HG03432 (cell line): ENCODE results near the gene OVCH2.
A peak's percentile ranks its signal among the peaks of the same experiment; 100 is the strongest.
"Not testable (repeated sequence)": the region's sequence is repeated elsewhere in the genome, so short reads cannot be mapped to it uniquely, and the experiment has no call there.

Experiments
- ATAC-seq: cut with Tn5 transposase; IDR thresholded peaks from one replicate; pipeline ENCODE4 v1.9.1; 2021; ENCODE audit warnings: mild to moderate bottlenecking, moderate library complexity; ENCODE audit not compliant: unreplicated experiment

The OVCH2 gene, protein sequence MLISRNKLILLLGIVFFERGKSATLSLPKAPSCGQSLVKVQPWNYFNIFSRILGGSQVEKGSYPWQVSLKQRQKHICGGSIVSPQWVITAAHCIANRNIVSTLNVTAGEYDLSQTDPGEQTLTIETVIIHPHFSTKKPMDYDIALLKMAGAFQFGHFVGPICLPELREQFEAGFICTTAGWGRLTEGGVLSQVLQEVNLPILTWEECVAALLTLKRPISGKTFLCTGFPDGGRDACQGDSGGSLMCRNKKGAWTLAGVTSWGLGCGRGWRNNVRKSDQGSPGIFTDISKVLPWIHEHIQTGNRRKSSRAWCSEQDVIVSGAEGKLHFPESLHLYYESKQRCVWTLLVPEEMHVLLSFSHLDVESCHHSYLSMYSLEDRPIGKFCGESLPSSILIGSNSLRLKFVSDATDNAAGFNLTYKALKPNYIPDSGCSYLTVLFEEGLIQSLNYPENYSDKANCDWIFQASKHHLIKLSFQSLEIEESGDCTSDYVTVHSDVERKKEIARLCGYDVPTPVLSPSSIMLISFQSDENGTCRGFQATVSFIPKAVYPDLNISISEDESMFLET

DNA sequence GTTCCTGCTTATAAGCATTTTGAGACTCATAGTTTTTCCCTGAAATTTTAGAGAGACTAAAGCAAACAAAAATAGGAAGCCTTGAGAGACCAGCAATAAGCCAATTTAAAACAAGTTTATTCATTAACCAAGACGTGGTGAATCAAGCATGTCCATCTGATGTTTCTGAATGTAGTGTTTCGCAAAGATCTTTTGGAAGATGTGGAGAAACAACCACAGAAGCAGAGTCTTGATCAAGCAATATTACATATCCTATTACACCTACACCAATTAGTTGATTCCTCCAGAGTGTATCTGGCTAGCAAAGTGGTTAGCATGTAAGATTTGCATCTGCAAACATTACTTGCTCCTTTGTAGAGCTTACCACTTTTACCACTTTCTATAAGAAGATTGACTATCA is at the start of gene OVCH2:
OVCH2 (minus strand) TSS at position 101 of the 400 bp plus-strand sequence; CDS start at position 18, 83 bp downstream.
- ATAC-seq, result no peak

DNA sequence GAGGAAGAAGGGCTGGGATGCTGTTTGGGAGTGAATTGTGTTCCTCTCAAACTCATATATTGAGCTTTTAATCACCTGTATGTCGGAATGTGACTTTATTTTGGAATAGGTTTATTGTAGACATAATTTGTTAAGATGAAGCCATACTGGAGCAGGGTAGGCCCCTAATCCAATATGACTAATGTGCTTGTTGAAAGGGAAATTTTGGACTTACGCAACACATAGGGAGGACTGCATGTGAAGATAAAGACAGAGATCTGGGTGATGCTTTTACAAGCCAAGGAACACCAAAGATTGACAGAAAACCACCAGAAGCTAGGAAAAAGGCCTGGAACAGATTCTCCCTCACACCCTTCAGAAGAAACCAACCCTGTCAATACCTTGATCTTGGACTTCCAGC is 43.2 kb upstream of the OVCH2 start:
- no peak for ATAC-seq

DNA sequence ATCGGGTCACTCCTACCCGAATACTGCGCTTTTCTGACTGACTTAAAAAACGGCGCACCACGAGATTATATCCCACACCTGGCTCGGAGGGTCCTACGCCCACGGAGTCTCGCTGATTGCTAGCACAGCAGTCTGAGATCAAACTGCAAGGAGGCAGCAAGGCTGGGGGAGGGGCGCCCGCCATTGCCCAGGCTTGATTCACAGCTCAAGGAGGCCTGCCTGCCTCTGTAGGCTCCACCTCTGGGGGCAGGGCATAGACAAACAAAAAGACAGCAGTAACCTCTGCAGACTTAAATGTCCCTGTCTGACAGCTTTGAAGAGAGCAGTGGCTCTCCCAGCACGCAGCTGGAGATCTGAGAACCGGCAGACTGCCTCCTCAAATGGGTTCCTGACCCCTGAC is 28.5 kb upstream of the OVCH2 start:
- not testable (repeated sequence) for ATAC-seq

DNA sequence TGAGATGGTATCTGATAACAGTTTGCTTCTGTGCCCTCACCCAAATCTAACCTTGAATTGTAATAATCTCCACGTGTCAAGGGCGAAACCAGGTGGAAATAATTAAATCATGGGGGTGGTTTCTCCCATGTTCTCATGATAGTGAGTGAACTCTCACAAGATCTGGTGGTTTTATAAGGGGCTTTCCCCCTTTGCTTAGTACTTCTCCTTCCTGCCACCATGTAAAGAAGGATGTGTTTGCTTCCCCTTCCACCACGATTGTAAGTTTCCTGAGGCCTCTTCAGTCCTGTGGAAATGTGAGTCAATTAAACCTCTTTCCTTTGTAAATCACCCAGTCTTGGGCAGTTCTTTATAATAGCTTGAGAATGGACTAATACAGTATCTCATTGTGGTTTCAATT is 8.5 kb upstream of the OVCH2 start:
- no peak for ATAC-seq

DNA sequence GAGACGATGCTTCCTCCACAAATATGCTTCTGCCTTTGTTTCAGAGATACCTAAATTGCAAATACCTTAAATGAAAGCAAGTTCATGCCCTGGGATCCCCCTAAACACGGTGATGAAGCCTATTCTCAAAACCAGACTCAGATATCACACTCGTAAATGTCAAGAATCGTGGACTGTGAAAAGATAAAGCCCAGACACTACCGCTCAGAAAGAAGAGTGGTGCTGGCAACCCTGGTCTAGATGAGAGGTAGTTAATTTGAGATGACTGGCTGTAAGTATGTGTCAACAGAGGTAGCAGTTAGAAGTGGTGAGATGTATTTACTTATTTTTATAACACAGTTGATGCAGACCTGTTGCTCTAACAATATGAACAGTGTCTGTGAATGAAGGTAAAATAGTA is 2.5 kb downstream of the OVCH2 start:
- no peak for ATAC-seq

DNA sequence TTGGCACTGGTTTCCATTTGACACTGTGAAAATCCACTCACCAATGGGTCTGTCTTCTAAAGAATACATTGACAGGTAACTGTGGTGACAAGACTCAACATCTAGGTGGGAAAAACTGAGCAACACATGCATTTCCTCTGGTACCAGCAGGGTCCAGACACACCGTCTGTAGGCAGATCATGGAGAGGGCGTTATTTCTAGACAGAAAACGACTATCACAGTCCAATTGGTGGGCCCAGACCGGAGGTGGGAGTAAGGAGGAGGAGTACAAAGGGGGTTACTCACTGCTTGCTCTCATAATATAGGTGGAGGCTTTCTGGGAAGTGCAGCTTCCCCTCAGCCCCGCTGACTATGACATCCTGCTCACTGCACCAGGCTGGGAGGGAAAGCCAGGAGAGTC is 9.9 kb downstream of the OVCH2 start:
- no peak for ATAC-seq

DNA sequence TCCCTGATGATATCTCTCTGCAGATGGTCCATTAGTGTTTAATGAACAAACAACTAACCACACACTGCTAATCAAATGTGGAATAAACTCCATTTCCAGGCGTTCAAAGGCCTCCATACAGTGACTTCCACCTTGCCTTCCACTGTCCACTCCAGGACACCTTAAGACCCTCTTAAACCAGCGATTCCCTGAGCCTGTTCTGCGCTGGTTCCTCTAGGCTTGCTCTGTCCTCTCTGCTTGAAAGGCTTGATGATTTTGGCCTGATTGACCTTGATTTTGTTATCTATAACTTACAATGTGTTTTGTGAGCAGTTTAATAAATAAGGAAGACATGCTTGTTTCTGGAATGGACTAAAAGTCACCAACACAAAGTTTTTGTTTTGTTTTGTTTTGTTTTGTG is 12.0 kb downstream of the OVCH2 start:
- no peak for ATAC-seq

DNA sequence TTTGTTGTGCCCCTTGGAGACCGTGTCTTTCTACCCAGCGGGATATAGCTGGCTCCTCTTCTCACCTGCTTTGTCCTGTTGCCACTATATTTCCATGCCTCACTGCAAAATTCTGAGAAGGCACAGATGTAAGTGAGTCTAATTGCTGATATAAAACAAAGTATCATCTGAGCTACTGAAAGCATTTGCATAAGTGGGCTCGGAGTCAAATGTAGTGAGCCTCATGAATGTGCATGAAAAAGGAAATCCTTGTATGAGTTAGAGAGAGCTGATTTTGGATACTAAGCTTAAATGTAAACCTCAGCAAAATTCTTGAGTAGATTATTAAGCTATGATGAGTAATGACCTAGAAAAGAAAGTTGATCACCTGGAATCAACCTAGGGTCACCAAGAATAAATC is 13.9 kb downstream of the OVCH2 start:
- no peak for ATAC-seq

DNA sequence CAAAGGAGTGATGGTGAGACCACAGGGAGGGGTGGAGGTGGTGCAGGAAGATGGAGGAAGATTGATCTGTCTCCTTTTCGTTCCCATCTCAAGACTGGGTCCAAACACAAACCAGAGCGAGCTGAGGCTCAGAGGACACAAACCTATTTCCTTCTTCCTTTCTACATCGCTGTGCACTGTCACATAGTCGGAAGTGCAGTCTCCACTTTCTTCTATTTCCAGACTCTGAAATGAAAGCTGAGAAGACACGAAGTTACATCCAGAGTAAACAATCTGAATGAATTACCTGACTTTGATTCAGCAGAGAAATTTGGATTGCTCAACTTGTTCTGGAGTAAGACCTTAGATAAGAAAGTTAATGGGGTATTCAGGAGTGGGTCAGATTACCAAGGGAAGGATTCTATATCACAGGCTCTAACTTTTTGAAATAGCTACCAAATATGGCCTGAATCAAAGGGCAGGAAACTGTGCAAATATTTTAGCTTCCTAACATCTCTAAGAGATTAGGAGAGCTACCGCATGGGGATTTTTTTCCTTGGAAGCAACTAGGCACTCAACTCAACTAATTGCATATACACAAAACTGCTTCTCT is 14.4 kb downstream of the OVCH2 start:
- ATAC-seq, result no peak

DNA sequence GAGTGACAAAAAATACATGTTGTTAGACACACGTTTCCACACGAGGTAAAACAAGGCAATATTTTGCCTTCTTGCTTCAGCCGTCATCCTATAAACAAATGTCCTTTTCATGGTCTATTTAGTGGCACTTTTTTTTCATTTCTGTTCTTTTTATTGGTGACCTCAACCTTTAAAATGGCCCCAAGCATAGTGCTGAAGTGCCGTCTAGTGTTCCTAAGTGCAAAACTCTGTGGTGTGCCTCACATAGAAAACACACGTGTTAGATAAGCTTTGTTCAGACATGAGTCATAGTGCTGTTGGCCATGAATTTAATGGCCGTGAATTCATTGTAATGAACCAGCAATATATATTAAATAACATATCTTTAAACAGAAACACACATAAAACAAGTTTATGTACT is 15.6 kb downstream of the OVCH2 start:
- no peak for ATAC-seq

DNA sequence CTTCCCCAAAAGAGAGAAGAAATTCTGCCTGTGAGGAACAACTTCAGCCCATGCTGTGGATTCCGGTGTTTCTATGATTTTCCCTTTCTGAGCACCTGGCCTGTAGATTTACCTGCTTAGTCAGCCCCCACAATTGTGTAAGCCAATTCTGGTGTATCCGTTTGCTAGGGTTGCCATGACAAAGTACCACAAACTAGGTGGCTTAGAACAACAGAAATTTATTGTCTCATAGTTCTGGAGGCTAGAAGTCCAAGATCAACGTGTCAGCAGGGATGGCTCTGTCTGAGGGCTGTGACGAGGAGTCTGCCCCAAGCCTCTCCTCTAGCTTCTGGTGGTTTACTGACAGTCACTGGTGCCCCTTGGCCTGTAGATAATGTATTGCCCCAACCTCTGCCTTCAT is 17.0 kb downstream of the OVCH2 start:
- no peak for ATAC-seq

DNA sequence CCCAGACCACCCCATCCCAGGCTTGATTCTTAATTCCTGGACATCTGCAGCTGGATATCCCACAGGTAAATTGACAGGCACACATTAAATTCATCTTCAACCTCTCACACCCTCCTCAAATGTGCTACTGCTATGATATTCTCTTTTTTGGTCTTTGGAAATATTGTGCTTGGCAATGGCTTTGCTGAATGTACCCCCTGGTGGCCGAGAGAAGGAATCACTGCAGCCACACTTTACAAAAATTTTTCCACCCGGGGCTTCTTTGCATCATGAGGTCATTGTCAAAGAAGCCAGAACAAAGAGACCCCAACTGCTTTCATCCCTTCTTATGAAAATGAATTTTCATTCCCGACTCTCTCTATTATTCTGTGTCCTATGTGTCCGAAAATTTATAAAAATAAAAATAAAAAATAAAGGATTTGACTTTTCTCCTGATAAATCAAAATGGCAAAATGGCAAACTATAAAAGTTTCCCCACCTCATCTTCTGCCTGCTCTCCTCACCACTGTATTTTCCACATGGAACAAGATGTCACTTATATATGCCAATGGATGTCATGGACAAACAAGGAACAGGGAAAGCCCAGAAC is 17.9 kb downstream of the OVCH2 start:
- no peak for ATAC-seq

DNA sequence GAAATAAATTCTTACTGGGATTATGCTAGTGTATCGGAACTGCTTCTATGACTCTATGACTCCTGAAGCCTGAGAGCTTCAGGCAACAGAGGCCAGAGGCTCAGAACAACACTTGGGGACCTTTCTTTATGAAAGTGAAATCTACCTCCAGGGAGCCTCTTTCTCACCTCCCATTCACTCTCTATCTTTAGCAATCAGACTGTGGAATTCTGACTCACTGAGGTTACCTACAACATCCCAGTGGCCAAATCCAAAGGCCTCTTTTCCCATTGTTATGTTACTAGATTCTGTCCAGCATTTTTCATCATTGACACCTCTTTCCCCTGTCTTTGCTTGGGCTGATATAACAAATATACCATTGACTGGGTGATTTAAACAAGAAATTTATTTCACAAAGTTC is 18.9 kb downstream of the OVCH2 start:
- no peak for ATAC-seq

DNA sequence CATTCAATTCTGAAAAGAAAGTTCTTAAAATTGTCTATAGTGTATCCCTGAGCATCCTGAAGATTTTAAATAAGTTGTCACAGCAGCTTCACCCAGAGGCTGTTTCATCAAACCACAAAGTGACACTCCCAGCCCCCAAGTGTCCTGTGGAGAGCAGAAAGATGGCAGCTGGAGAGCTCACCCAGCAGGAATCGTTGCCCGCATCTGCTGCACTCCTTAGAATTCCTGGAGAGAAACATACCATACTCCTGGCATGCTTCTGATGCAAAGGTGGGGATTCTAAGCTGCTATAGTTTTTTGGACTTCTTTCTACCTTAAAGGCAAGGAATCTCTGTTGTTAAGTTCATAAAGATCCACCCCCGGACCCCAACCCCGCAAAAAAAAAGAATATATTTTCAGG is 19.5 kb downstream of the OVCH2 start:
- ATAC-seq, result no peak

DNA sequence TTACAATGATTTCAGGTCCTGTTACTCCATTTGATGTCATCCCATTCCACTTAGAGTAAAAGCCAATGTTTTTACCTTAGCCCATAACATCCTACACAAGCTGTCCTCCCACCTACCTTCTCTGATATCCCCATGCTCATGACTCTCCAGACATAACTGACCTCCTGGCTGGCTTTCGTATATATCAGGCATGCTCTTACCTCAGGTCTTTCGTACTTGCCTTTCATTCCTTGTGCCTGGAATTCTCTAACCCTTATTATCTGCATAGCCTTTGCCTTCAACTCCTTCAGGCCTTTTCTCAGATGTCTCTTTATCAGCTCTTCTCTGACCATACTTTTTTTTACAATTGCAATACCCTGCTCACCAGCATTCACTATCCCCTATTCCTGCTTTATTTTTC is 22.7 kb downstream of the OVCH2 start:
- no peak for ATAC-seq

DNA sequence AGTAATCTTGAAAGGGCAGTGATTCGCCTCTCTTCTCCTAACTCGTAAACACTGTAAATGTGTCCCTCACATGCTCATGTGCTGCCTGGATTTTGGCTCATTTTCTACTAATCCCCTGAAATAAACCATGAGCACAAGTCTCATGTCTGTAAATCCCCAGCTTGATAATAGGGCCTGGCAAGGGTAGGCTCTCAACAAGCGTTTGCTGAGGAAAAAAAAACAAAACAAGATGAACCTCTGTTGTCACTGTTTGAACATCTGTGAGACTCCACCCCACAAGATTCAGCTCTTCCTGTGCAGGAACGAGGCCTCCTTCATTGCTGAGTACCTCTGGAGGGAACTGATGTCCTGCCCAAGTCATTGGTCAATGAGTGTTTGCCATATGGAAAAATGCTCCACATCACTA is 28.5 kb downstream of the OVCH2 start:
- ATAC-seq, result no peak

DNA sequence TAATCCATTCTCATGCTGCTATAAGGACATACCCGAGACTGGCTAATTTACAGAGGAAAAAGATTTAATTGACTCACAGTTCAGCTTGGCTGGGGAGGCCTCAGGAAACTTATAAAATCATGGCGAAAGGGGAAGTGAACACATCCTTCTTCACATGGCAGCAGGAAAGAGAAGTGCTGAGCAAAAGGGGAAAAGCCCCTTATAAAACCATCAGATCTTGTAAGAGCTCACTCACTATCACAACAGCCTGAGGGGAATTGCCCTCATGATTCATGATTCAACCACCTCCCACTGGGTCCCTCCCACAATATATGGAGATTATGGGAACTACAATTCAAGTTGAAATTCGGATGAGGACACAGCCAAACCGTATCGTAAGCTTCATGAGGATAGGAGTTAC is 29.2 kb downstream of the OVCH2 start:
- no peak for ATAC-seq

DNA sequence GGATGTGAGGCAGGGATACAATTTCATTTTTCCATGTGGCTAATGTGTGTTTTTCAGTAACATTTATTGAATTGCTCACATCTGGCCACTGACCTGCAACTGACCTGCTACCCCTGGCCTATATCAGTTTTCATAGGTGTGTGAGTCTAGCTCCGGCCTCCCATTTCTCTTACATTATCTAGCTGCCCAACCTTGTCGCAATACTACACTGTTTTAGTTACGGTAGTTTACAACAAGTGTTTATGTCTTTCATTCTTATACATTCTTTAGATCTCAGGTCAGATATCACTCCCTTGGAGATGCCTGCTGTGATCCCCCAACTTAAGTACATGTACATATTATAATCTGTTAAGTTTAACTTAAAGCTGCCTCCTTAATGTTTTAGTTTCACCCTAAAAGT is 30.6 kb downstream of the OVCH2 start:
- ATAC-seq, result no peak

DNA sequence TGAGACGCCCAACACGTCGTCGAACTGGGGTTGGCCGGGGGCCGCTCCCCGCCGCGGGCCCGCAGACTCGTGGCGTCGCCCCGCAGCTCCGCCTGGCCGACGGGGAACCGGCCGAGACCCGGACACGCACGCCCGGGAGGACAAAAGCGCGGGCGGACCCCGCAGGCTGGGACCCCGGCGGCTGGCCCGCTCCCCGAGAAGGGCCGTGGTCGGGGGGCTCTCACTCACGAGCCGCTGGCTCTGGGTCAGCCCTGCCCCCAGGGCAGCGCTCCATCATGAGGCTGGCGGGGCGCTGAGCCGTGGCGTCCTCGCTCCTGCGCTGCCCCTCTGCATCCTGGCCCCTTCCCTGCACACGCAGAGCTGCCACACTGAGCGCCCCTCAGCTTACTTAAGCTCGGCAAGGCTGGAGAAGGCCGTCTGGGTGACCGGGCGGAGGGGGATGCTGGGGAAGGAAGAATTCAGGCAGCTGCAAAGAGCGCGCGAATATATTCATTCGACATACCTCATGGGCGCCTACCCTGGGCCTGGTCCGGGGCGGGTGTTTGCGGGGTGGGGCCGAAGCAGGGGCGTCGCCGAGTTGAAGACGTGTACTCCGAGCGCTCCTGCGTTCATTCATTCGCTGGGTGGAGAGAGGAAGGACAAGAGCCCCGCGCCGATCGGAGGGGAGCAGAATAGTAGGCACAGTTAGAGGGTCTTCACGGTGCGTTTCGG is 32.4 kb downstream of the OVCH2 start:
- peak; percentile 51 for ATAC-seq

DNA sequence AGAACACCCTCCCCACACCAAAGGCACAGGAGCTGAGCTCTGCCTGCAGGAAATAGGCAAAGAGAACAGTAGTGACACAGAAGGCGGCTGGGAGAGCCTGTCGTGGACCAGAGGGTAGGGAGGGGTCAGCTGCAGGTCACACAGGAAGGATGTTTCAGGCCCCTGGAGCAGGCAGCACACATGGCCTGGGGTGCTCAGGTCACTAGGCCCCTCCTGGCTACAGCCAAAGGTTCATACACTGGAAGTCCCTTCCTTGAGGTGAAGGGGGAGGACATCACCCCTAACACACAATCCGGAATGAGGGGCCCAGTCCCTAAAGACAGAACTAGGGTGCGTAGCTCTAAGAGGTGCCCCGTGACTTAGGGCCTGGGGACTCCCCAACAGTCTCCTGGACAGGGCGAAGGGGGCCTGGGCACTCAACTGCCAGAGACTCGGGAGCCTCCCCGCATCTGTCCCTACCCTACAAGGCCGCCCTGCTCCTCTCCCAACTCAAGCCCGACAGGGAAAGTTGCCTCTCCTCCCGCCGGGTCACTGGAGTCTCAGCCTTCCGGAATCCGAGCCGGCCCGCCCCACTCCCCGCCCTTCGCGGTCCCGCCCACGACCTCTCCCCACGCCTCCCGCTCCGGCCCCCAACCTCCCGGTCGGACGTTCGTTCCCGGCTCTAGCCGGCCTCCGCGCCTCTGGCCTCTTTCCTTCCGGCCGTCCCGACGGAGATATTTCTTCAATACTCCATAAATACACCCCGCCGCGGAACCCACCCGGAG is 33.1 kb downstream of the OVCH2 start, which contains the start of gene CYB5R2:
CYB5R2 (minus strand) TSS at position 541 of the 764 bp plus-strand sequence. CDS start 675 bp downstream, outside the sequence.
- ATAC-seq, result peak; percentile 57
